Fibroblast of villous mesenchyme (primary cell): ENCODE data around the gene DLGAP1. TPM values are rescaled to one million over a fixed set of nuclear protein-coding genes. Genes with fewer than 3 reads are reported as not detected.
"Not testable (repeated sequence)": the region's sequence is repeated elsewhere in the genome, so short reads cannot be mapped to it uniquely, and the experiment has no call there.

Source experiments
- DNase-seq: peaks from one replicate; pipeline ENCODE4 v3.0.0-alpha.2; 2010; ENCODE audit warnings: low read depth
- H3K4me3 ChIP-seq: 2 replicates; pipeline ENCODE4 v1.5.1; 2011; ENCODE audit warnings: low read depth, mild to moderate bottlenecking, low read length
- total RNA-seq: library from RNA; depleted of rRNA; stranded (reverse); fragments of >200 nt; gene quantifications from 2 replicates; pipeline ENCODE4 v1.2.3, GENCODE V29; 2012
- TF ChIP-seq, protein P1 (sequence below): IDR thresholded peaks from 2 replicates; pipeline ENCODE4 v1.5.1; 2012; ENCODE audit warnings: low read depth, mild to moderate bottlenecking, low read length; ENCODE audit not compliant: insufficient read depth

DLGAP1 gene
- total RNA-seq, 1 donor, result 0.86 TPM

- DNase-seq, result no peak
- H3K4me3 ChIP-seq, result no peak overlapping the region
- TF ChIP-seq, protein P1, sequence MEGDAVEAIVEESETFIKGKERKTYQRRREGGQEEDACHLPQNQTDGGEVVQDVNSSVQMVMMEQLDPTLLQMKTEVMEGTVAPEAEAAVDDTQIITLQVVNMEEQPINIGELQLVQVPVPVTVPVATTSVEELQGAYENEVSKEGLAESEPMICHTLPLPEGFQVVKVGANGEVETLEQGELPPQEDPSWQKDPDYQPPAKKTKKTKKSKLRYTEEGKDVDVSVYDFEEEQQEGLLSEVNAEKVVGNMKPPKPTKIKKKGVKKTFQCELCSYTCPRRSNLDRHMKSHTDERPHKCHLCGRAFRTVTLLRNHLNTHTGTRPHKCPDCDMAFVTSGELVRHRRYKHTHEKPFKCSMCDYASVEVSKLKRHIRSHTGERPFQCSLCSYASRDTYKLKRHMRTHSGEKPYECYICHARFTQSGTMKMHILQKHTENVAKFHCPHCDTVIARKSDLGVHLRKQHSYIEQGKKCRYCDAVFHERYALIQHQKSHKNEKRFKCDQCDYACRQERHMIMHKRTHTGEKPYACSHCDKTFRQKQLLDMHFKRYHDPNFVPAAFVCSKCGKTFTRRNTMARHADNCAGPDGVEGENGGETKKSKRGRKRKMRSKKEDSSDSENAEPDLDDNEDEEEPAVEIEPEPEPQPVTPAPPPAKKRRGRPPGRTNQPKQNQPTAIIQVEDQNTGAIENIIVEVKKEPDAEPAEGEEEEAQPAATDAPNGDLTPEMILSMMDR, result no peak
Observed at GRCh38 chr18:3584266-3584861, 870.7 kb downstream of the DLGAP1 start.

DNA sequence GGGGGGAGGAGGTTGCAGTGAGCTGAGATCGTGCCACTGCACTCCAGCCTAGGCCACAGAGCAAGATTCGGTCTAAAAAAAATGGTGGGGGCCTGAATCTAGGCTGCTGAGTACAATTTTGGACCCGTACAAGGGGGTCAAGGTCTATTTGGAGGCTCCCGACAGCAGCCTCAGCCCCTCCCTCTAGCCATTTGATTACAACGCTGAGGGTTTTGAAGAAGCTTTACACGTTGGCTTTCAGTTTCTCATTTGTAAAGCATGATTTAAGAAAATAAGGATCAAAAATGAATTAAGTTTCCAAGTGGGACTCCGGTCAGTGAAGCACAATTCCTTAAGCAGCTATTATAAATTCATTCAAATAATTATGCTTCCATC lies 871.2 kb downstream of the DLGAP1 start:
- DNase-seq, result no peak
- TF ChIP-seq, protein P1, result no peak
- no peak overlapping the region for H3K4me3 ChIP-seq

DNA sequence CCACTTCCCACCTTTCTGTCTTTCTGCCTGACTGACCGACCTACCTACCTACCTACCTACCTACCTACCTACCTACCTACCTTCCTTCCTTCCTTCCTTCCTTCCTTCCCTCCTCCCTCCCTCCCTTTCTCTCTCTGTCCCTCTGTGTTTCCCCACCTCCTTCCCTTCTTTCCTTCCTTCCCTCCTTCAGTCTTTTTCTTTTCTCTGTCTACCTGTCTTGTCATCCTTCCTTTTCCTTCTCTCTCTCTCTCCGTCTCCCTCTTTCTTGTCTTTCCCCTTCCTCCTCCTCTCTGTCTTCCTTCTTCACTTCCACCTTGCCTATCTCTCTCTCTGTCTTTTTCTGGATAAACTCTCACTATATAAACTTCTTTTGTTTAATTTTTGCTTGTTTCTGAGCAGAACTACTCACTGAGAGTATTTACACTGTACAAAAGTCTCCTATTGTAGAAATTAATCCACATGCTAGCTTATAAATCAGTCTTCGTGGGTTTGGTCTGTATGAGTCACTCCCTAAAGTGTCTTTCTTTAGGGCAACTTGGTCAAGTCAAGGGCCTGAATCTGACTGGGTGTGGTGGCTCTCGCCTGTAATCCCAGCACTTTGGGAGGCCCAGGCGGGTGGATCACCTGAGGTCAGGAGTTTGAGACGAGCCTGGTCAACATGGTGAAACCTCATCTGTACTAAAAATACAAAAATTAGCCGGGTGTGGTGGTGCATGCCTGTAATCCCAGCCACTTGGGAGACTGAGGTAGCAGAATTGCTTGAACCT lies 871.8 kb downstream of the DLGAP1 start:
- not testable (repeated sequence) for H3K4me3 ChIP-seq
- peak; percentile 28 for DNase-seq

DNA sequence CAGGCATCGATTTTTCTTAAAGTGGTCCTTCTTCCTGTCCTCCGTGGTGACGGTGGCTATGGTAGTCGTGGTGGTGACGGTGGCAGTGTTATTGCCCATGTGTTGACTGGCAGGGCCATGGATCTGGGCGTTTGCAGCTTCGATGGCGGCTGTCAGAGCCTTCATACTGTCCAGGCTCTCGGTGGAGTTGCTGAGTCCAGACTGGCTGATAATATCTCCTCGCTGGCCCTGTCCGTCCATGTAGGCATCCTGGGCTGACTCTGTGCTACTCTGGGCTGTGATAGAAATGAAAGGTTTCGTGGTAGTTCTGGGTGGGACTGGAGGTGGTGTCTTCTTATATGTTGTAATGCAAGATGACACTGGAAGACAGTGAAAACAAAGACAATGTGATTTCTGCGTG lies 873.2 kb downstream of the DLGAP1 start:
- no peak overlapping the region for H3K4me3 ChIP-seq
- TF ChIP-seq, protein P1, result no peak
- no peak for DNase-seq

- not testable (repeated sequence) for DNase-seq, H3K4me3 ChIP-seq
Observed at GRCh38 chr18:3580523-3581025, 874.5 kb downstream of the DLGAP1 start.

DNA sequence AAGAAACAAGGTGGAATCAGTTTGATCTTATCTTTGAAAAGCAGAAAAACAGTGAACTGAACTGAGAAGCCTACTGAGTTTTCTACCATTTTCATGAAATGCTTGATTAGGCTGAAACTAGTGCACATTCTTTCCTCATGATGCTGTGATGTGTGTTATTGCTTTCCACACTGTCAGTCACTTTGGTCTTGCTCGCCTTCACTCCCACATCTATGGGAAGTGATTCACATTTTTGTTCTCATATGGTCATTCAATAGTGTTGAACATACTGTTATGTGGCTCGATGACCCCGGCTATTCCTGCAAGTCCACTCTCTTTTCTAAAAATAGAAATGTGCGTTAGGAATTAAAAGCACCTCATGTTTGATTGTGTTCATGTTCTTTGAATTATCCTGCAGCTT lies 875.4 kb downstream of the DLGAP1 start:
- peak; percentile 91 for DNase-seq

DNA sequence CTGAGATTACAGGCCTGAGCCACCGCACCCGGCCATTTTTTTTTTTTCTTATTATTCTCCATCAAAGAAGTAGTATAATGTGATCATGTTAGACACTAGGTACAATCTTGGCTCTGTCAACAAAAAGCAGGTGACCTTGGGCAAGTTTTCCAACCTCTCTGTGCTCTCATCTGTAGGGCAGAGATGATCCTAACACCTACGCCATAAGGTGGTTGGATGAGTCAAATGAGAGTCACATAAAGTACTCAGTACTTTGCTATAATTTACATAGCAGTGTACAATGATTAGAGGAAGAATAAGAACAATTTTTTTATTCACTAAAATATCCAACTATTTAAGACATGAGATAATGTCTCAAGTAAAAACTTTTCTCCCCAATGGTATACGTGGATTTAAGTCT lies 876.5 kb downstream of the DLGAP1 start:
- no peak for DNase-seq
- TF ChIP-seq, protein P1, result no peak
- H3K4me3 ChIP-seq, result no peak overlapping the region

More for the DNA sequence above, 875.4 kb downstream of the DLGAP1 start:
- TF ChIP-seq, protein P1, result no peak
- H3K4me3 ChIP-seq, result no peak overlapping the region

GRCh38 chr18:3577281-3577855 lies 877.7 kb downstream of the DLGAP1 start:
- TF ChIP-seq, protein P1, result no peak
- DNase-seq, result peak; percentile 20
- H3K4me3 ChIP-seq, result no peak overlapping the region
